Activated naive CD4-positive, alpha-beta T cell treated with anti-CD3 and anti-CD28 coated beads, Interleukin-2, amount 10 ng/mL, durations not matched to agents 5 hours and 36 hours (primary cell): Measurements from ENCODE around the gene SLC22A4. TPM values are rescaled to one million over a fixed set of nuclear protein-coding genes. Genes with fewer than 3 reads are reported as not detected.

Source experiments
- microRNA-seq: library from miRNA; unstranded; fragments of <30 nt; microRNA quantifications from one replicate; pipeline ENCODE4 v1.2.0, GENCODE V29; 2022; ENCODE audit warnings: borderline microRNAs expressed, borderline replicate concordance
- total RNA-seq, 2 experiments: library from RNA; stranded (reverse); gene quantifications; one replicate each; pipeline ENCODE4 v1.2.3, GENCODE V29; 2021

Gene SLC22A4
- total RNA-seq: not detected

DNA sequence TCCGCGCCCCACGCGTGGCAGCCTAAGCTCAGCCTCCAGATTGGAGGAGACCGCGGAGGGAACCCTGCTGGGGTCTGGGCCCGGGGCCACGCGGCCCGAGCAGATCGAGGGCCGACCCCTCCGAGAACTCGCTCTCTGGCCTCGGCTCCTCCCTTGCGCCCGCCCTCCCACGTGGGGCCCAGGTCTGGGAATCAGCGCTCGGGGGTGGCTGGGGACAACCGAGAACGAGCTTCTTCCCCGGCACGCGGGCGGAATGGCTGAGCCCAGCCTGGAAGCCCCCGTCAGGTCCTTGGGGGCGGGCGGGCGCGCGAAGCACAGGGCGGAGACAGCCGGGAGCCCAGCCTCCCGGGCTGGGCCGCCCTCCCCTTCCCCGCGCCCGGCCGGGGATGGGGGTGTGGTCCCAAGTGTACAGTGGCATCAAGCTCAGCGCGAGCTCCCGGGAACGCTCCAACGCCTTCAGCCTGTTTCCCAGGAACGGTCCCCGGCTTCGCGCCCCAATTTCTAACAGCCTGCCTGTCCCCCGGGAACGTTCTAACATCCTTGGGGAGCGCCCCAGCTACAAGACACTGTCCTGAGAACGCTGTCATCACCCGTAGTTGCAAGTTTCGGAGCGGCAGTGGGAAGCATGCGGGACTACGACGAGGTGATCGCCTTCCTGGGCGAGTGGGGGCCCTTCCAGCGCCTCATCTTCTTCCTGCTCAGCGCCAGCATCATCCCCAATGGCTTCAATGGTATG is at the start of gene SLC22A4:
Gene SLC22A4, plus strand, starts transcription at position 403 of the 736 bp plus-strand sequence. Its CDS starts 223 bp downstream, at position 626.

DNA sequence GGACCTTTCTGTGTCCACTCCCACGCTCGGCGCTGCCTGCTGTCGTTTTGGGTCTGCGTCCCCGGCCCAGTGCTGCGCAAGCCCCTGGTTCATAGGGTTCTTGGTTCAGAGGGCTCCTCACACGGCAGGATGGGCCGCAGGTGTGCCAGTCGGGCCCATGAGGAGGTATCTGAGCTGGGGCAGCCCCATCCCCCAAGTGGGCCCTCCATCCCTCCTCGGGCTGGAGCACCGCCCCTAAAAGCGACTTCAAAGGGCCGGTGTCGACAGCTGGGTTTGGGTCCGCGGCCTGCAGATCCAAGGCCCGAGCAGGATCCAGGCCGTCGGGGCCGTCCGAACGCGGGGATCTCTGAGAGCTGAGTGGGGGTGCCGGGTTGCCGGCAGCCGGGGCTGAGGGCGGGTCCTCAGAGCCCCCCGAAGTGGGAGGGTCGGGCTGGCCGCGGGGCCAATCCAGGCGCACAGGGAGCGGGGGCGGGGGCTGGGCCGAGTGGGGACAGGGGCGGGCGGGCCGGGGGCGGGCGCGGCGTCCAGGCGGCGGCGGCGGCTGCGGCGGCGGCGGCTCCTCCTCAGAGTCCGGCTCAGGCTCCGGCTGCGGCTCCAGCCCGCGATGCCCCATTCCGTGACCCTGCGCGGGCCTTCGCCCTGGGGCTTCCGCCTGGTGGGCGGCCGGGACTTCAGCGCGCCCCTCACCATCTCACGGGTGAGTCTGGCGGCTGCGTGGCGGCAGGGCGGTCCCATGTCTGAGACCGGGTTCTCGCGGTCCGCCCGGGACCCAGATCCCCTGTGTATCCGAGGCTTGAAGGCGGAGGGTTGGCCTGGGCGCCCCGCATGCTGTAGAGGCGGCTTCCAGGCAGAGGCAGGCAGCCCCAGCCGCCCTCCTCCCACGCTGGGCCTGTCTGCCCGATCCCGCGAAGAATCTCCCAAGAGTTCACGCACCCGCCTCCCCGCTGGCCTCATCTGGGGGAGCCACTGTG is 36.8 kb upstream of the SLC22A4 start, which contains the start of gene PDLIM4:
Gene PDLIM4, plus strand, starts transcription at position 566 of the 971 bp plus-strand sequence. Its CDS starts 39 bp downstream, at position 605.

DNA sequence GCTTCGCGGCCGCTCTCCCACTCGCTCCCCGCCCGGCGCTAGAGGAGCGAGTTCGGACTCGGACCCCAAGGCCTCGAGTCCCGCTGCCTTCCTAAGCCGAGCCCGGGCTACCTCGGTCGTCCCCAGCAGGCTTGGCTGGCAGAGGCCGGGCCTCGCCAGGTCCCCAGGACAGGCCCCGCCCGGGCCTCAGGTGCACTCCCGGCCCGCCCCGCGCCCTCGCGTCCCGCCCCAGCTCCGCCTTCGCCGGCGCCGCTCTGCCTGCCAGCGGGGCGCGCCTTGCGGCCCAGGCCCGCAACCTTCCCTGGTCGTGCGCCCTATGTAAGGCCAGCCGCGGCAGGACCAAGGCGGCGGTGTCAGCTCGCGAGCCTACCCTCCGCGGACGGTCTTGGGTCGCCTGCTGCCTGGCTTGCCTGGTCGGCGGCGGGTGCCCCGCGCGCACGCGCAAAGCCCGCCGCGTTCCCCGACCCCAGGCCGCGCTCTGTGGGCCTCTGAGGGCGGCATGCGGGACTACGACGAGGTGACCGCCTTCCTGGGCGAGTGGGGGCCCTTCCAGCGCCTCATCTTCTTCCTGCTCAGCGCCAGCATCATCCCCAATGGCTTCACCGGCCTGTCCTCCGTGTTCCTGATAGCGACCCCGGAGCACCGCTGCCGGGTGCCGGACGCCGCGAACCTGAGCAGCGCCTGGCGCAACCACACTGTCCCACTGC is 75.4 kb downstream of the SLC22A4 start, which contains the start of gene SLC22A5:
Gene SLC22A5, plus strand, starts transcription at position 237 of the 707 bp plus-strand sequence. Its CDS starts 263 bp downstream, at position 500.

Small RNA genes lying within 50 kb of the gene (microRNA-seq; reads per million reads assigned to microRNA genes)
- not detected for gene MIR3936

Other genes with a start within 250 kb of the SLC22A4 start
- gene IL3, start 233.7 kb upstream of the SLC22A4 start, total RNA-seq: not detected
- gene CSF2, start 220.6 kb upstream of the SLC22A4 start, total RNA-seq: 1 to 10 TPM; 2.9 to 4.3 TPM
- 1 to 10 TPM; 3.4 to 4.0 TPM for gene P4HA2, start 66.5 kb upstream of the SLC22A4 start, total RNA-seq
- gene PDLIM4, start 36.7 kb upstream of the SLC22A4 start, total RNA-seq: not detected
- gene SLC22A5, start 75.3 kb downstream of the SLC22A4 start, total RNA-seq: 1 to 10 TPM; 2.8 to 3.2 TPM
- 100 to 1,000 TPM; 321 to 353 TPM for gene IRF1, start 196.4 kb downstream of the SLC22A4 start, total RNA-seq
- gene IL5, start 249.1 kb downstream of the SLC22A4 start, total RNA-seq: 1 to 10 TPM in 1 of 2 experiments, under 1 TPM in 1; 0.48 to 1.5 TPM